Vagina (tissue), 2 donors: ENCODE data around the gene ATP6V1D. TPM values are rescaled to one million over a fixed set of nuclear protein-coding genes. Genes with fewer than 3 reads are reported as not detected.

Experiments used
- DNase-seq, 2 donors: peaks; one replicate each; pipeline ENCODE4 v3.0.0-alpha.2; 2017; ENCODE audit errors: extremely low spot score in 2 of 2
- H3K27ac ChIP-seq: fragments of 200-600 bp; sonication (generic); one replicate; pipeline ENCODE4 v1.5.1; 2019
- H3K27me3 ChIP-seq: fragments of 200-600 bp; sonication (generic); one replicate; pipeline ENCODE4 v1.5.1; 2019
- H3K36me3 ChIP-seq, 2 donors: fragments of 200-600 bp; sonication (generic); one replicate each; pipeline ENCODE4 v1.5.1; 2017 to 2019
- H3K4me1 ChIP-seq: fragments of 200-600 bp; sonication (generic); one replicate; pipeline ENCODE4 v1.5.1; 2019
- H3K4me3 ChIP-seq, 2 donors: fragments of 200-600 bp; sonication (generic); 1 replicate in 1 of 2; 2 replicates in 1 of 2; pipeline ENCODE4 v1.5.1; 2016 to 2019
- H3K9me3 ChIP-seq: fragments of 200-600 bp; sonication (generic); one replicate; pipeline ENCODE4 v1.5.1; 2019
- POLR2A ChIP-seq, 2 donors: fragments of 450-650 bp; IDR thresholded peaks; one replicate each; pipeline ENCODE4 v1.6.1; 2017; ENCODE audit warnings: antibody characterized with exemption in 2 of 2, mild to moderate bottlenecking in 2 of 2, moderate library complexity in 2 of 2
- POLR2AphosphoS5 ChIP-seq, 2 donors: sonication (generic); formaldehyde crosslinking; IDR thresholded peaks; one replicate each; pipeline ENCODE4 v1.9.0; 2017; ENCODE audit warnings: antibody characterized with exemption in 2 of 2, mild to moderate bottlenecking in 2 of 2, low read depth in 1 of 2; ENCODE audit not compliant: insufficient read depth in 1 of 2
- intact Hi-C: fragments of 100-400 bp; cut with DNase I; formaldehyde crosslinking; loops from one replicate; pipeline ENCODE4 v1.15.1; 2023
- small RNA-seq: library from RNA; depleted of rRNA; stranded (forward); fragments of <200 nt; gene quantifications from one replicate; pipeline ENCODE3, GENCODE V24; 2016
- total RNA-seq: library from RNA; depleted of rRNA; stranded (reverse); fragments of >200 nt; gene quantifications from one replicate; pipeline ENCODE4 v1.2.3, GENCODE V29; 2016
- TF ChIP-seq, protein P1 (sequence below), 3 experiments: fragments of 450-650 bp in 2 of 3; fragments of 200-600 bp in 1 of 3; sonication (generic) in 1 of 3; IDR thresholded peaks; one replicate each; pipeline ENCODE4 v1.5.1; 2017 to 2019; ENCODE audit warnings: antibody characterized with exemption in 3 of 3, mild to moderate bottlenecking in 2 of 3, moderate library complexity in 2 of 3

ATP6V1D gene
- total RNA-seq, 1 donor from 2014 or later = 23.8 TPM

DNA sequence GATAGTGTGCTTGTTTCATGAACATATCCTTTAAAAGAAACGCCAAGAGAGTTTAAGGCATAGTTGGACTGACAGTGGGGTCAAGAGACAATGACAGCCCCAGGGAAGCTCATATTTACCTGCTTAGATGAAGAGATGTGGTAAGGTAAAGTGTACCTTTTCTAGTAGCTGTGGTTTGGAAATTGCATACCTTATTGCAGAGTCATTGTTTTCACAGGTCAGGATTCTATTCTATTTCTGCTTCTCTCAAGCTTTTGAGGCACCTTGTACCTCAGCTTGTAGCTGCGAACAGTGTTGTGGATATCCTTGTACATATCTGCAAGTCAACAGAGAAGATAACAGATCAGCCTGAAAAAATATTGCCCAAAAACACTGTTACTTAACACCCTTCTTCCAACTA is 47.7 kb downstream of the ATP6V1D start:
- no peak for TF ChIP-seq POLR2AphosphoS5 (IDR thresholded peaks at IDR 0.05; ENCODE audit: insufficient read depth in 1 of 2, low read depth in 1 of 2)
- TF ChIP-seq POLR2A (IDR thresholded peaks at IDR 0.05) = no peak
- TF ChIP-seq, protein P1, sequence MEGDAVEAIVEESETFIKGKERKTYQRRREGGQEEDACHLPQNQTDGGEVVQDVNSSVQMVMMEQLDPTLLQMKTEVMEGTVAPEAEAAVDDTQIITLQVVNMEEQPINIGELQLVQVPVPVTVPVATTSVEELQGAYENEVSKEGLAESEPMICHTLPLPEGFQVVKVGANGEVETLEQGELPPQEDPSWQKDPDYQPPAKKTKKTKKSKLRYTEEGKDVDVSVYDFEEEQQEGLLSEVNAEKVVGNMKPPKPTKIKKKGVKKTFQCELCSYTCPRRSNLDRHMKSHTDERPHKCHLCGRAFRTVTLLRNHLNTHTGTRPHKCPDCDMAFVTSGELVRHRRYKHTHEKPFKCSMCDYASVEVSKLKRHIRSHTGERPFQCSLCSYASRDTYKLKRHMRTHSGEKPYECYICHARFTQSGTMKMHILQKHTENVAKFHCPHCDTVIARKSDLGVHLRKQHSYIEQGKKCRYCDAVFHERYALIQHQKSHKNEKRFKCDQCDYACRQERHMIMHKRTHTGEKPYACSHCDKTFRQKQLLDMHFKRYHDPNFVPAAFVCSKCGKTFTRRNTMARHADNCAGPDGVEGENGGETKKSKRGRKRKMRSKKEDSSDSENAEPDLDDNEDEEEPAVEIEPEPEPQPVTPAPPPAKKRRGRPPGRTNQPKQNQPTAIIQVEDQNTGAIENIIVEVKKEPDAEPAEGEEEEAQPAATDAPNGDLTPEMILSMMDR (IDR thresholded peaks at IDR 0.05) = no peak
- Histone ChIP-seq H3K9me3 (no peaks in the 10 kb centered on the region), H3K4me1 (no peaks in the 10 kb centered on the region), H3K27me3 (no peaks in the 10 kb centered on the region), H3K4me3 (no peak overlapping the region), H3K27ac (no peak overlapping the region), H3K36me3 (no peaks in the 10 kb centered on the region)
- intact Hi-C loops = no loop called here
- DNase-seq = no peak

Small RNAs within 50 kb of the gene (small RNA-seq; reads per million reads assigned to genes)
- gene RF00019 = not detected

Other genes with a start within 250 kb of the ATP6V1D start
- not detected for gene GARIN2, start 170.4 kb downstream of the ATP6V1D start, total RNA-seq
- gene PALS1, start 118.4 kb downstream of the ATP6V1D start, total RNA-seq = 20.6 TPM
- 30.4 TPM for gene EIF2S1, start 524 bp upstream of the ATP6V1D start, total RNA-seq
- gene PLEK2, start 52.4 kb upstream of the ATP6V1D start, total RNA-seq = 4.4 TPM
- gene TMEM229B, start 128.9 kb upstream of the ATP6V1D start, total RNA-seq = 9.8 TPM
- 2.5 TPM for gene PLEKHH1, start 173.5 kb upstream of the ATP6V1D start, total RNA-seq
- gene PIGH, start 240.5 kb upstream of the ATP6V1D start, total RNA-seq = 24.1 TPM